Psoas muscle (tissue), 8 donors: ENCODE results near the gene HDLBP. TPM values are rescaled to one million over a fixed set of nuclear protein-coding genes. Genes with fewer than 3 reads are reported as not detected.

Source experiments
- ATAC-seq, 4 donors: fragments of 200-7000 bp; cut with Tn5 transposase; one replicate each; pipeline ENCODE4 v1.9.1; 2020; ENCODE audit warnings: moderate library complexity in 3 of 4, mild to moderate bottlenecking in 2 of 4
- DNase-seq, 2 donors: peaks; one replicate each; pipeline ENCODE4 v3.0.0-alpha.2; 2020
- H3K27ac ChIP-seq: fragments of 200-600 bp; one replicate; pipeline ENCODE4 v1.8.0; 2022
- H3K27me3 ChIP-seq, 3 donors: fragments of 200-600 bp in 1 of 3; one replicate each; pipeline versions ENCODE4 v1.6.1 to v1.8.0; 2013 to 2022; ENCODE audit warnings: low read length in 2 of 3, mild to moderate bottlenecking in 2 of 3, moderate library complexity in 1 of 3; ENCODE audit not compliant: insufficient read depth in 3 of 3
- H3K36me3 ChIP-seq, 2 donors: fragments of 200-600 bp in 1 of 2; one replicate each; pipeline versions ENCODE4 v1.6.1 to v1.8.0; 2013 to 2022; ENCODE audit warnings: low read depth in 1 of 2, mild to moderate bottlenecking in 1 of 2, moderate library complexity in 1 of 2; ENCODE audit not compliant: insufficient read depth in 1 of 2
- H3K4me1 ChIP-seq: fragments of 200-600 bp; one replicate; pipeline ENCODE4 v1.8.0; 2022
- H3K4me3 ChIP-seq: fragments of 200-600 bp; one replicate; pipeline ENCODE4 v1.8.0; 2022; ENCODE audit warnings: mild to moderate bottlenecking
- H3K9me3 ChIP-seq: fragments of 200-600 bp; one replicate; pipeline ENCODE4 v1.8.0; 2022
- CTCF ChIP-seq: fragments of 200-600 bp; IDR thresholded peaks from one replicate; pipeline ENCODE4 v1.8.0; 2022; ENCODE audit warnings: antibody characterized with exemption
- WGBS, 3 donors: extraction: QIAGEN DNeasy Blood & Tissue Kit; methylation state at CpG; one replicate each; pipeline versions ENCODE4 v1.1.6 to v1.1.7; 2013; 5-methylcytosine and 5-hydroxymethylcytosine counted together
- intact Hi-C, 2 donors: fragments of 100-400 bp; cut with DNase I; formaldehyde crosslinking; loops; one replicate each; pipeline versions ENCODE4 v1.11.0 to v1.14.2; 2022
- polyA plus RNA-seq, 3 donors: library from polyadenylated mRNA; stranded (reverse); fragments of 200-250 nt; gene quantifications; one replicate each; pipeline ENCODE4 v1.2.3, GENCODE V29; 2013
- total RNA-seq, 4 donors: library from RNA; stranded (reverse); fragmentation: NEBNext Ultra II Directional in 2 of 4; extraction: Animal tissue kit (Norgen Biotek cat#: 25700) in 2 of 4; gene quantifications; one replicate each; pipeline versions ENCODE4 v1.2.1 to v1.2.4, GENCODE V29; 2021 to 2023
- donor health status: healthy with polysubstance abuse.
- donor health status: DM: no; HTN: no; CAD: no; lungs with moderate emphysema.
- donor health status: Bipolar disorder and iron deficiency.
- donor health status: healthy.
- donor health status: DM: yes; HTN: yes; CAD: no.
- donor health status: DM: no; HTN: no; CAD: no.
- donor health status: DM: no; HTN: no; CAD: no.
- donor health status: DM: yes; HTN: yes; CAD: no.

Gene HDLBP
- total and polyA plus RNA-seq, 7 donors: 264 to 526 (median 421) TPM

- 91 to 95% (median 94%) methylated on average over 28 of the region's 28 CpGs for WGBS, 3 donors
- no peaks in the 10 kb centered on the region for H3K27me3 ChIP-seq
- no peaks in the 10 kb centered on the region for H3K4me1 ChIP-seq
- H3K36me3 ChIP-seq: peaks cover 7 to 100% of the 10 kb centered on the region in 2 donors
- H3K9me3 ChIP-seq: no peaks in the 10 kb centered on the region
- DNase-seq: no peak
- intact Hi-C loops: no loop called here
- no peak for ATAC-seq
- no peak overlapping the region for H3K4me3 ChIP-seq
- H3K27ac ChIP-seq: no peak overlapping the region
- no peak for TF ChIP-seq CTCF
These were observed 75.8 kb downstream of the HDLBP start for GRCh38 chr2:241239552-241240202.

GRCh38 chr2:241238693-241239198, 76.7 kb downstream of the HDLBP start:
- H3K9me3 ChIP-seq: no peaks in the 10 kb centered on the region
- H3K4me3 ChIP-seq: no peak overlapping the region
- H3K27ac ChIP-seq: no peak overlapping the region
- TF ChIP-seq CTCF: no peak
- H3K27me3 ChIP-seq: no peaks in the 10 kb centered on the region
- DNase-seq (no peak), ATAC-seq (no peak)
- WGBS, 3 donors: 65 to 75% (median 71%) methylated on average over 4 to 5 of the region's 5 CpGs
- intact Hi-C loops: no loop called here
- no peaks in the 10 kb centered on the region for H3K4me1 ChIP-seq
- peaks cover 14 to 100% of the 10 kb centered on the region in 2 donors for H3K36me3 ChIP-seq

GRCh38 chr2:241237949-241238371, 77.5 kb downstream of the HDLBP start:
- Histone ChIP-seq H3K36me3 (peaks cover 10 to 100% of the 10 kb centered on the region in 2 donors), H3K27ac (no peak overlapping the region), H3K9me3 (no peaks in the 10 kb centered on the region), H3K4me3 (no peak overlapping the region), H3K4me1 (no peaks in the 10 kb centered on the region), H3K27me3 (no peaks in the 10 kb centered on the region)
- ATAC-seq (no peak), DNase-seq (no peak)
- intact Hi-C loops: no loop called here
- no peak for TF ChIP-seq CTCF
- 85 to 89% (median 86%) methylated on average over 12 of the region's 12 CpGs for WGBS, 3 donors

GRCh38 chr2:241237047-241237446, 78.4 kb downstream of the HDLBP start:
- Histone ChIP-seq H3K27ac (no peak overlapping the region), H3K4me3 (no peak overlapping the region), H3K9me3 (no peaks in the 10 kb centered on the region), H3K4me1 (no peaks in the 10 kb centered on the region), H3K27me3 (no peaks in the 10 kb centered on the region), H3K36me3 (peaks cover 10 to 100% of the 10 kb centered on the region in 2 donors)
- intact Hi-C loops: no loop called here
- ATAC-seq (no peak), DNase-seq (peak in 1 of 2 donors; percentile 43)
- no peak for TF ChIP-seq CTCF
- WGBS, 3 donors: 92 to 96% (median 93%) methylated on average over 6 of the region's 6 CpGs
